Glutamatergic neuron (in vitro differentiated cells): ENCODE results near the gene JAZF1. TPM values are rescaled to one million over a fixed set of nuclear protein-coding genes. Genes with fewer than 3 reads are reported as not detected.
A peak's percentile ranks its signal among the peaks of the same experiment; 100 is the strongest.

Experiments
- DNase-seq: peaks from one replicate; pipeline ENCODE4 v3.0.0; 2022
- H3K27ac Mint-ChIP-seq: one replicate; pipeline ENCODE4 v1.8.0; 2020; ENCODE audit warnings: mild to moderate bottlenecking, mixed read lengths, inconsistent platforms; ENCODE audit not compliant: unreplicated experiment
- H3K27me3 Mint-ChIP-seq: one replicate; pipeline ENCODE4 v1.8.0; 2020; ENCODE audit warnings: mild to moderate bottlenecking, moderate library complexity, mixed read lengths, inconsistent platforms; ENCODE audit not compliant: unreplicated experiment
- H3K36me3 Mint-ChIP-seq: one replicate; pipeline ENCODE4 v1.8.0; 2020; ENCODE audit warnings: mild to moderate bottlenecking, mixed read lengths, inconsistent platforms; ENCODE audit not compliant: unreplicated experiment
- H3K4me1 Mint-ChIP-seq: one replicate; pipeline ENCODE4 v1.8.0; 2020; ENCODE audit warnings: mild to moderate bottlenecking, low read depth, mixed read lengths, inconsistent platforms; ENCODE audit not compliant: unreplicated experiment
- H3K4me3 Mint-ChIP-seq: one replicate; pipeline ENCODE4 v1.8.0; 2020; ENCODE audit warnings: mild to moderate bottlenecking, mixed read lengths, inconsistent platforms; ENCODE audit not compliant: unreplicated experiment
- H3K9me3 Mint-ChIP-seq: one replicate; pipeline ENCODE4 v1.8.0; 2020; ENCODE audit warnings: mild to moderate bottlenecking, moderate library complexity, mixed read lengths, inconsistent platforms; ENCODE audit not compliant: unreplicated experiment
- total RNA-seq: library from RNA; stranded (reverse); fragmentation: NEBNext Ultra II Directional; extraction: Animal tissue kit (Norgen Biotek cat#: 25700); gene quantifications from one replicate; pipeline ENCODE4 v1.2.1, GENCODE V29; 2021; ENCODE audit not compliant: unreplicated experiment
- TF ChIP-seq, protein P1 (sequence below): fragments of 200-600 bp; sonication (generic); IDR thresholded peaks from one replicate; pipeline ENCODE4 v1.5.0; 2021; ENCODE audit not compliant: partially characterized antibody, unreplicated experiment

The JAZF1 gene
- total RNA-seq, 1 donor from 2014 or later: 14.1 TPM

DNA sequence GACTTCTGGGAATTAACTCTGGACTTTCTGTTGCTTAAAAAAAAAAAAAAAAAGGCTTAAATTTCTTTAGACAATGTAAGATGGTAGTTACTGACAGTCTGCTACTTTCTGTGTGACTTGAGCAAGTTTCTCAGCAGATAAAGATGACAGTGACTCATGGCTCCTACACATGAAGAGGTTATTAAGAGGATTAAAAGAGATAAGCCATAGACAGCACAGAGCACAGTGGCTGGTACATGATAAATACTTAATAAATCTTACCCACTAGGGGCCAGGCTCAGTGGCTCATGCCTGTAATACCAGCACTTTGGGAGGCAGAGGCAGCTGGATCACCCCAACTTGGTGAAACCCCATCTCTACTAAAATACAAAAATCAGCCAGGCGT is 174.8 kb downstream of the JAZF1 start:
- Mint-ChIP-seq H3K27ac (peak overlapping the region; percentile 6), H3K4me3 (no peak overlapping the region), H3K27me3 (no peaks in the 10 kb centered on the region), H3K9me3 (no peaks in the 10 kb centered on the region), H3K36me3 (no peaks in the 10 kb centered on the region), H3K4me1 (peaks cover 11% of the 10 kb centered on the region)
- TF ChIP-seq, protein P1, sequence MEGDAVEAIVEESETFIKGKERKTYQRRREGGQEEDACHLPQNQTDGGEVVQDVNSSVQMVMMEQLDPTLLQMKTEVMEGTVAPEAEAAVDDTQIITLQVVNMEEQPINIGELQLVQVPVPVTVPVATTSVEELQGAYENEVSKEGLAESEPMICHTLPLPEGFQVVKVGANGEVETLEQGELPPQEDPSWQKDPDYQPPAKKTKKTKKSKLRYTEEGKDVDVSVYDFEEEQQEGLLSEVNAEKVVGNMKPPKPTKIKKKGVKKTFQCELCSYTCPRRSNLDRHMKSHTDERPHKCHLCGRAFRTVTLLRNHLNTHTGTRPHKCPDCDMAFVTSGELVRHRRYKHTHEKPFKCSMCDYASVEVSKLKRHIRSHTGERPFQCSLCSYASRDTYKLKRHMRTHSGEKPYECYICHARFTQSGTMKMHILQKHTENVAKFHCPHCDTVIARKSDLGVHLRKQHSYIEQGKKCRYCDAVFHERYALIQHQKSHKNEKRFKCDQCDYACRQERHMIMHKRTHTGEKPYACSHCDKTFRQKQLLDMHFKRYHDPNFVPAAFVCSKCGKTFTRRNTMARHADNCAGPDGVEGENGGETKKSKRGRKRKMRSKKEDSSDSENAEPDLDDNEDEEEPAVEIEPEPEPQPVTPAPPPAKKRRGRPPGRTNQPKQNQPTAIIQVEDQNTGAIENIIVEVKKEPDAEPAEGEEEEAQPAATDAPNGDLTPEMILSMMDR: no peak
- DNase-seq: no peak

DNA sequence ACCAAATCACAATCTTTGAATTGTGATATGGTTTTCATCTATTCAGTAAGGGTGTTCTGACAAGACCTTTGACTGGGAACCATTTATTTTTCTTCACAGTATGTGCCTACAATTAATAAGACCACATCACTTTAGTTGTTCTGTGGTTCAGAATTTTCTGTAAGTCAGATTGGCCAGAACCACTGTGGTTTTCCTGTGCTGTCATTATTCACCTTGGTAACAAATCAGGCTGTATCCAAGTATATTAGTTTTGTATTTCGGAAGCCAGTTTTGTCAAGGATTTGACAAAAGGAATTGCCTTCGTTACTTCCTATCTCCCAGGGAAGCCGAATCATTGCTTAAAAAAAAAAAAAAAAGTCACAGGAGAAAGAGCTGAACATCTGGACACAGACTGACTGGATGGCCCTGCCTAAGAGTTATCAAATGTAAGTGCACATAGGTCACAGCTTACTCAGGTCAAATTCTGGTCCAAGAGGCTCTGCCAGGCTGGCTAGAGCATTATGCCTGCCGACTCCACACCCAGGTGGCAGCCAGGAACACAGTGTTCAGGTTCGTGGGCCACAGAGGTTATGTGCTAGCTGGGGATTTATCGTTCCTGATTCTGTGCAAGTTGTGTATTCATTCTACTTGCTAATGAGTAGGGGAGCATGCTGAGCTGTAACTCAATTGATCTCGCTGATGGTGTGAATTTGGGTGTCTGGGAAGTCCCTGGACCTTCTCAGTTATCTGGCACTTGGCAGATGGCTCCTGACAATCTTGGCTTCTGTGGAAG is 175.3 kb downstream of the JAZF1 start:
- TF ChIP-seq, protein P1: no peak
- no peak for DNase-seq
- Mint-ChIP-seq H3K27me3 (no peaks in the 10 kb centered on the region), H3K9me3 (no peaks in the 10 kb centered on the region), H3K27ac (peak overlapping the region; percentile 6), H3K36me3 (no peaks in the 10 kb centered on the region), H3K4me3 (no peak overlapping the region), H3K4me1 (peaks cover 11% of the 10 kb centered on the region)

DNA sequence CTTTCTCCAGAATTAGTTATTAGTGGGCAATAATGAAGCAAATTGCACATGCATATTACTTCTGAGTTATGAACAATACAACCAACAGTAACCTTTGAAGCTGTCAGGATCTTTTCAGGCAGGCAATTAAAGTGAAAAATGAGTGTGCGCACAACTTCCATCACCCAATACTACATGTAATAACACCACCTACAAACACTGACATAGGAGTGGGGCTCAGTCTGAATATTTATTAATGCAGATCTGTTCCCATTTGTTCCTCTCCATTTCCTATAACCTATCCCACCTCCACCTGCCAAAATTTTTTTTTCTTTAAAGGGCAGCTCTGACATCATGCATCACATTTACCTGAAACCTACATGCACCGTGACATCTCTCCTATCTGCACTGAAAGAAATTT is 177.2 kb downstream of the JAZF1 start:
- H3K36me3 Mint-ChIP-seq: no peaks in the 10 kb centered on the region

DNA sequence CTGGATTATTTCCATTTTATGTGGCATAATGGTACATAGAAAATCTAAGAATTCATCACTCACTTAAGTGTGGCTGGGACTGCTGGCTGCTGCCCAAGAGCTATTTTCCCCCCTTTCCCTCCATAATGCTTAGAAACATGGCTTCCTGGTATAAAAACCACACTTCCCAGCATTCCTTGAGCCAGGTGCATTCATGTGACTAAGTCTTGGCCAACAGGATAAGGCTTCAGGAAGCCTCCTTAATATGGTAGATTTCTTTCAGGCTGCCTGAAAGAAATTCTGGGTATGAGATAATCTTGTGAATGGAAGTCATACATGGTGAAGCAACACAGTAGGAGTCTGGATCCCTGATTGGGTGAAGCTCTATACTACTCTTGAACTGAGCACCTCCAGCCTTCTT is 178.0 kb downstream of the JAZF1 start:
- Mint-ChIP-seq H3K27ac (no peak overlapping the region), H3K36me3 (no peaks in the 10 kb centered on the region), H3K4me3 (no peak overlapping the region), H3K4me1 (peaks cover 11% of the 10 kb centered on the region), H3K9me3 (no peaks in the 10 kb centered on the region), H3K27me3 (no peaks in the 10 kb centered on the region)
- DNase-seq: no peak
- TF ChIP-seq, protein P1: no peak

More for the DNA sequence above, 177.2 kb downstream of the JAZF1 start:
- H3K9me3 Mint-ChIP-seq: no peaks in the 10 kb centered on the region
- no peaks in the 10 kb centered on the region for H3K27me3 Mint-ChIP-seq
- DNase-seq: no peak
- peaks cover 11% of the 10 kb centered on the region for H3K4me1 Mint-ChIP-seq
- no peak overlapping the region for H3K27ac Mint-ChIP-seq
- H3K4me3 Mint-ChIP-seq: no peak overlapping the region
- TF ChIP-seq, protein P1: no peak

DNA sequence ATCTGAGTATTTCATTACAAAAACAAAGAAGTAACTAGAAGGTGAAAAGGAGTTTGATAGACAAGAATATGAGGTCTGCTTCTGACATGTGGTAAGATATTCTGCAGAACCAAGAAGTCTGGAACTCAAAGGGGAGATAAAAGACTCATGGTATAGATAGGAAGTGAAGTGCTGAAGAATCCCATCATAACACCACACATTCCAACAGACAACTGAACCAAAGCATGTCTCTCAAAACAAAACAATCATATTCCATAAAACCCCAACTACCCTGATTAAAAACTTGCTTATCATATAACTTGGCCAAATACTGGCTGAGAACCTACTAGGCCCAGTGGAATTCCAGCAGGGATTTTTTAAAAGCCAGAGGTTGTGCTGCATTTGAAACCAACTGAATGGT is 178.7 kb downstream of the JAZF1 start:
- Mint-ChIP-seq H3K4me1 (peaks cover 11% of the 10 kb centered on the region), H3K36me3 (no peaks in the 10 kb centered on the region), H3K9me3 (no peaks in the 10 kb centered on the region), H3K27ac (no peak overlapping the region), H3K27me3 (no peaks in the 10 kb centered on the region), H3K4me3 (no peak overlapping the region)
- TF ChIP-seq, protein P1: no peak
- DNase-seq: no peak
